ENCODE data around the gene SLC25A18. TPM values are rescaled to one million over a fixed set of nuclear protein-coding genes. Genes with fewer than 3 reads are reported as not detected.

Gene SLC25A18
- total RNA-seq, 2 experiments from 2014 or later, result not detected

DNA sequence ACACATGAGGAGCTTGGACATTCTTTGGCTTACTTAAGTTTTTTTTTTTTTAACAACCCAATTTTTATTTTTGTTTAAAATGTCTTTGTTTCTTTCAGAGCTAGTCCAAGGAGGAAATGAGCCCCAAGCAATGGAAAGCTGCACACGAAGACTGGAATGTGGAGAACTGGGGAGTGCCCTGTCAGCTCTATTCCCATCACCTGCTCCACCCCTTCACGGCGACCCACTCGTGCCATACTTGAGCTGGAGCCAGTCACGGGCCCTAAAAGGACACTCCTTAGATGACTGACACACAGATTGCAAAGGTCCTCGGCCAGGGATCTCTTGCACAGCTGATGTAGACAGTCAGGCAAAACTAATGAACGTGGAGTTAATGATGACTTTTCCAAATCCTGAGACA lies 10.6 kb upstream of the SLC25A18 start:
- TF ChIP-seq CTCF (conservative IDR thresholded peaks at IDR 0.05; ENCODE audit: low read length), result no peak
- no peak for TF ChIP-seq EZH2phosphoT487 (IDR thresholded peaks at IDR 0.05; ENCODE audit: borderline replicate concordance, low read depth, low read length)
- Histone ChIP-seq H4K20me1 (ENCODE audit: insufficient read depth, low read length) (no peaks in the 10 kb centered on the region), H3K9me3 (ENCODE audit: low read length) (no peaks in the 10 kb centered on the region), H3K79me2 (ENCODE audit: insufficient read depth, low read depth, low read length) (no peaks in the 10 kb centered on the region), H3K4me3 (ENCODE audit: low read depth, low read length, poor library complexity, severe bottlenecking) (no peak overlapping the region), H2AFZ (ENCODE audit: low read length) (no peak overlapping the region), H3K36me3 (ENCODE audit: insufficient read depth, low read length) (no peaks in the 10 kb centered on the region), H3K4me2 (ENCODE audit: low read length) (no peak overlapping the region), H3K4me1 (ENCODE audit: insufficient read depth, low read length, poor library complexity, severe bottlenecking) (no peaks in the 10 kb centered on the region), H3K9me2 (ENCODE audit: insufficient read depth, low read length) (no peaks in the 10 kb centered on the region), H3K27ac (ENCODE audit: low read depth, low read length, poor library complexity, severe bottlenecking) (no peak overlapping the region)
- DNase-seq (ENCODE audit: low spot score), result no peak
- no TSS peak for BruUV-seq (replicated peaks)
- intact Hi-C loops (cut with micrococcal nuclease; ENCODE audit: unreplicated experiment), result no loop called here
- ChIA-PET POLR2A (interaction anchor here (0.5 to 1.3 kb wide), 5 partner anchors 15 to 447 kb away, joined by 3 to 4 read pairs (median 4); no protein-coding TSS in a partner anchor), CTCF (ENCODE audit: unreplicated experiment) (no interaction called here)

DNA sequence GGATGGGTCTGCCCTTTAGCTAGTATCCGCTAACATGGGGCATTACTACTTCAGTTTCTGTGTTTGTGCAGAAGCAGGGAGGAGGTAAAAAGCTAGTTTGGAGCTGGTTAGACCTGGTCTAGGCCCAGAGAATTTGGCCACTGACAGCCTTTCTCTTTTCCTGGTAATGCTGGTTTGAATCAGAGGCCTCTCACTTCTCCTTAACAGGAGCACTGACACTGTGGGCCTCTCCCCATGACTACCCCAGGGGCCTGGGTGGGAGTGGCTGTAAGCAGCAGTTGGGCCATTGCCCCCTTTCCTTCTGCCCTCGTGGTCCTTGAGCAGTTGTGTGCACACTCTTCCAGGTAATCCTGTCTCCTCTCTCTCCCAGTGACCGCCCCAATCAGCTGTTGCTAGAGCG lies 8.5 kb upstream of the SLC25A18 start:
- H3K4me3 ChIP-seq (ENCODE audit: low read depth, low read length, poor library complexity, severe bottlenecking), result no peak overlapping the region
- no peaks in the 10 kb centered on the region for H4K20me1 ChIP-seq (ENCODE audit: insufficient read depth, low read length)
- DNase-seq (ENCODE audit: low spot score), result no peak
- ChIA-PET CTCF (ENCODE audit: unreplicated experiment) (interaction anchor here (0.9 kb wide), 1 partner anchor 29 kb away, joined by 3 read pairs; no protein-coding TSS in a partner anchor), POLR2A (interaction anchor here (1.0 to 1.4 kb wide), 3 partner anchors 12 to 108 kb away, joined by 3 to 6 read pairs (median 3); no protein-coding TSS in a partner anchor)
- H3K27ac ChIP-seq (ENCODE audit: low read depth, low read length, poor library complexity, severe bottlenecking), result no peak overlapping the region
- no peak overlapping the region for H3K4me2 ChIP-seq (ENCODE audit: low read length)
- intact Hi-C loops (cut with micrococcal nuclease; ENCODE audit: unreplicated experiment), result no loop called here
- BruUV-seq (replicated peaks), result no TSS peak
- no peaks in the 10 kb centered on the region for H3K36me3 ChIP-seq (ENCODE audit: insufficient read depth, low read length)
- no peaks in the 10 kb centered on the region for H3K9me2 ChIP-seq (ENCODE audit: insufficient read depth, low read length)
- H3K9me3 ChIP-seq (ENCODE audit: low read length), result no peaks in the 10 kb centered on the region
- no peaks in the 10 kb centered on the region for H3K79me2 ChIP-seq (ENCODE audit: insufficient read depth, low read depth, low read length)
- H3K4me1 ChIP-seq (ENCODE audit: insufficient read depth, low read length, poor library complexity, severe bottlenecking), result peaks cover 5% of the 10 kb centered on the region
- H2AFZ ChIP-seq (ENCODE audit: low read length), result no peak overlapping the region
- TF ChIP-seq CTCF (conservative IDR thresholded peaks at IDR 0.05; ENCODE audit: low read length), result no peak
- TF ChIP-seq EZH2phosphoT487 (IDR thresholded peaks at IDR 0.05; ENCODE audit: borderline replicate concordance, low read depth, low read length), result no peak

GRCh38 chr22:17559188-17559587 lies 4.1 kb upstream of the SLC25A18 start:
- H3K79me2 ChIP-seq (ENCODE audit: insufficient read depth, low read depth, low read length), result no peaks in the 10 kb centered on the region
- TF ChIP-seq CTCF (conservative IDR thresholded peaks at IDR 0.05; ENCODE audit: low read length) (no peak), EZH2phosphoT487 (IDR thresholded peaks at IDR 0.05; ENCODE audit: borderline replicate concordance, low read depth, low read length) (no peak)
- no peaks in the 10 kb centered on the region for H4K20me1 ChIP-seq (ENCODE audit: insufficient read depth, low read length)
- ChIA-PET POLR2A (interaction anchor here (0.5 to 1.3 kb wide), 3 partner anchors 10 to 151 kb away, joined by 3 to 4 read pairs (median 3); no protein-coding TSS in a partner anchor), CTCF (ENCODE audit: unreplicated experiment) (interaction anchor here (0.9 to 1.5 kb wide), 3 partner anchors 80 to 226 kb away, joined by 3 to 5 read pairs (median 4); no protein-coding TSS in a partner anchor)
- no peak overlapping the region for H2AFZ ChIP-seq (ENCODE audit: low read length)
- BruUV-seq (replicated peaks), result no TSS peak
- no peak overlapping the region for H3K4me3 ChIP-seq (ENCODE audit: low read depth, low read length, poor library complexity, severe bottlenecking)
- no peak overlapping the region for H3K4me2 ChIP-seq (ENCODE audit: low read length)
- no peak for DNase-seq (ENCODE audit: low spot score)
- peaks cover 23% of the 10 kb centered on the region for H3K4me1 ChIP-seq (ENCODE audit: insufficient read depth, low read length, poor library complexity, severe bottlenecking)
- no peaks in the 10 kb centered on the region for H3K36me3 ChIP-seq (ENCODE audit: insufficient read depth, low read length)
- H3K27ac ChIP-seq (ENCODE audit: low read depth, low read length, poor library complexity, severe bottlenecking), result no peak overlapping the region
- H3K9me3 ChIP-seq (ENCODE audit: low read length), result no peaks in the 10 kb centered on the region
- intact Hi-C loops (cut with micrococcal nuclease; ENCODE audit: unreplicated experiment), result loop anchor here (2.0 kb wide), 1 partner anchor 80 kb away; the partner anchor contains the start of gene BCL2L13
- no peaks in the 10 kb centered on the region for H3K9me2 ChIP-seq (ENCODE audit: insufficient read depth, low read length)

All from OCI-LY7 (cell line).